ENCODE measurements around the gene HEPN1.

DNA sequence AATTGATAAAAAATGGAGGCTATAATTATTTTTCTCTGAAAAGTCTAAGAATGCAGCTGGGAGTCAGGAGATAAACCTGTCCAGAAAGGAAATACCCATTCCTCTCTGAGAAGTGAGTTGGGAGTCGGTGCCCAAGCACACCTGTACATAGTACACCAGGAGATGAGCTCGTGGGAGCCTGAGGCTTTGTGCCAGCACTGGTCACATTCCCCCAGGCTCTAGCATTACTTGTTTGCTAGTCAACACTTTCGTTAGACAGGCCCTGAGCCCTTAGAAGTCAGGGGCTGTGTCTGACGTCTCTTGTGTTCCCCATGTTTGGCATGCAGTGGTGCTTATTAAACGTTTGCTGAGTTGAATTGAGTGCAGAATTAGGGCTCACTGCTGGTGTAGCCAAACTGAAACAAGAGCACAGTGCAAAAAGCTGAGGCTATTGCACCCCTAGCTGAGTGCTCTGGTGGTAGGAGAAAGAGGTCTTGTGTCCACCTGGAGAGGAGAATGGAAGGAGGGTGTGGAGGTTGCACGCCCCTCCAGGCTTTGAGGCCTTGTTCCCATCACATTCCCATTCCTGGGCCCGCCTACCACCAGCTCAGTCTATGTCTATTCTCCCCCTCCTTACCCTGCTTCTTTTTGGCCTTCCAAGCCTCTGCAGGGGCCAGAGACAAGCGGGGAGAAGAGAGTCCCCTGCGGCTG is 28.2 kb upstream of the HEPN1 start:
- TF ChIP-seq, protein P1, sequence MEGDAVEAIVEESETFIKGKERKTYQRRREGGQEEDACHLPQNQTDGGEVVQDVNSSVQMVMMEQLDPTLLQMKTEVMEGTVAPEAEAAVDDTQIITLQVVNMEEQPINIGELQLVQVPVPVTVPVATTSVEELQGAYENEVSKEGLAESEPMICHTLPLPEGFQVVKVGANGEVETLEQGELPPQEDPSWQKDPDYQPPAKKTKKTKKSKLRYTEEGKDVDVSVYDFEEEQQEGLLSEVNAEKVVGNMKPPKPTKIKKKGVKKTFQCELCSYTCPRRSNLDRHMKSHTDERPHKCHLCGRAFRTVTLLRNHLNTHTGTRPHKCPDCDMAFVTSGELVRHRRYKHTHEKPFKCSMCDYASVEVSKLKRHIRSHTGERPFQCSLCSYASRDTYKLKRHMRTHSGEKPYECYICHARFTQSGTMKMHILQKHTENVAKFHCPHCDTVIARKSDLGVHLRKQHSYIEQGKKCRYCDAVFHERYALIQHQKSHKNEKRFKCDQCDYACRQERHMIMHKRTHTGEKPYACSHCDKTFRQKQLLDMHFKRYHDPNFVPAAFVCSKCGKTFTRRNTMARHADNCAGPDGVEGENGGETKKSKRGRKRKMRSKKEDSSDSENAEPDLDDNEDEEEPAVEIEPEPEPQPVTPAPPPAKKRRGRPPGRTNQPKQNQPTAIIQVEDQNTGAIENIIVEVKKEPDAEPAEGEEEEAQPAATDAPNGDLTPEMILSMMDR (IDR thresholded peaks at IDR 0.05 in 8 of 11, conservative IDR thresholded peaks at IDR 0.05 in 3 of 11): no peak
- TF ChIP-seq POLR2A (IDR thresholded peaks at IDR 0.05): no peak
